ENCODE results near the gene TMC4. TPM values are rescaled to one million over a fixed set of nuclear protein-coding genes. Genes with fewer than 3 reads are reported as not detected.
"Not testable (repeated sequence)": the region's sequence is repeated elsewhere in the genome, so short reads cannot be mapped to it uniquely, and the experiment has no call there.

Gene TMC4
- total RNA-seq, 4 donors from 2014 or later, result 42.6 to 91.7 (median 68.5) TPM

- Histone ChIP-seq H3K27me3 (no peaks in the 10 kb centered on the region), H3K36me3 (peaks cover 0 to 3% of the 10 kb centered on the region in 2 donors), H3K4me3 (replicated peaks in 1 of 3) (peak overlapping the region in 1 of 3 donors; percentile 87), H3K27ac (peak overlapping the region in 1 of 3 donors; percentile 100), H3K4me1 (peaks cover 18 to 19% of the 10 kb centered on the region in 2 donors), H3K9me3 (no peaks in the 10 kb centered on the region)
- no peak for TF ChIP-seq CTCF (IDR thresholded peaks at IDR 0.05)
- TF ChIP-seq POLR2A (IDR thresholded peaks at IDR 0.05), result no peak
- 25 to 27% methylated on average over 12 of the region's 12 CpGs for WGBS, 2 donors
- DNase-seq, result no peak
- intact Hi-C loops (cut with DNase I), result no loop called here
Observed at GRCh38 chr19:54188215-54188871, 15.4 kb upstream of the TMC4 start.

- no peak overlapping the region for H3K27ac ChIP-seq
- H3K36me3 ChIP-seq, result no peaks in the 10 kb centered on the region
- peaks cover 16 to 17% of the 10 kb centered on the region in 2 donors for H3K4me1 ChIP-seq
- H3K27me3 ChIP-seq, result no peaks in the 10 kb centered on the region
- no peaks in the 10 kb centered on the region for H3K9me3 ChIP-seq
- intact Hi-C loops (cut with DNase I), result no loop called here
- TF ChIP-seq CTCF (IDR thresholded peaks at IDR 0.05), result no peak
- H3K4me3 ChIP-seq (replicated peaks in 1 of 3), result no peak overlapping the region
- no peak for DNase-seq
- 92 to 94% methylated on average over 11 of the region's 11 CpGs for WGBS, 2 donors
Observed at GRCh38 chr19:54186934-54187381, 14.0 kb upstream of the TMC4 start.

GRCh38 chr19:54186351-54186750 lies 13.4 kb upstream of the TMC4 start:
- 86 to 92% methylated on average over 8 of the region's 8 CpGs for WGBS, 2 donors
- intact Hi-C loops (cut with DNase I), result no loop called here
- no peaks in the 10 kb centered on the region for H3K9me3 ChIP-seq

GRCh38 chr19:54183431-54183830 lies 10.5 kb upstream of the TMC4 start:
- 83 to 94% methylated on average over 6 to 11 of the region's 11 CpGs for WGBS, 2 donors
- no peak for DNase-seq
- TF ChIP-seq CTCF (IDR thresholded peaks at IDR 0.05) (no peak), POLR2A (IDR thresholded peaks at IDR 0.05) (no peak)
- no peaks in the 10 kb centered on the region for H3K36me3 ChIP-seq
- no peaks in the 10 kb centered on the region for H3K27me3 ChIP-seq
- no peak overlapping the region for H3K27ac ChIP-seq
- H3K9me3 ChIP-seq, result no peaks in the 10 kb centered on the region
- intact Hi-C loops (cut with DNase I), result no loop called here
- H3K4me3 ChIP-seq (replicated peaks in 1 of 3), result no peak overlapping the region
- peaks cover 5 to 6% of the 10 kb centered on the region in 2 donors for H3K4me1 ChIP-seq

More at GRCh38 chr19:54186351-54186750, 13.4 kb upstream of the TMC4 start:
- Histone ChIP-seq H3K4me1 (peaks cover 10 to 11% of the 10 kb centered on the region in 2 donors), H3K27me3 (no peaks in the 10 kb centered on the region), H3K4me3 (replicated peaks in 1 of 3) (no peak overlapping the region), H3K36me3 (no peaks in the 10 kb centered on the region), H3K27ac (no peak overlapping the region)
- DNase-seq, result no peak
- no peak for TF ChIP-seq POLR2A (IDR thresholded peaks at IDR 0.05)
- TF ChIP-seq CTCF (IDR thresholded peaks at IDR 0.05), result no peak

- H3K36me3 ChIP-seq; H3K27me3 ChIP-seq; intact Hi-C loops (cut with DNase I); DNase-seq; H3K4me3 ChIP-seq (replicated peaks in 1 of 3); H3K9me3 ChIP-seq; H3K4me1 ChIP-seq; H3K27ac ChIP-seq: not testable (repeated sequence)
- WGBS, 2 donors, result 92 to 99% methylated on average over 3 of the region's 3 CpGs
Observed at GRCh38 chr19:54181894-54182293, 8.9 kb upstream of the TMC4 start.

All from thyroid gland (tissue), 4 donors.